ENCODE results near the gene ZNF157.

ZNF157 gene

GRCh38 chrX:47446971-47447370 is 76.6 kb downstream of the ZNF157 start:
- H3K4me3 ChIP-seq (ENCODE audit: low read length), result no peak overlapping the region
- no peak for TF ChIP-seq CTCF (conservative IDR thresholded peaks at IDR 0.05; ENCODE audit: low read depth, low read length)
- DNase-seq (ENCODE audit: low read depth), result no peak

GRCh38 chrX:47447607-47448006 is 77.2 kb downstream of the ZNF157 start:
- no peak overlapping the region for H3K4me3 ChIP-seq (ENCODE audit: low read length)
- TF ChIP-seq CTCF (conservative IDR thresholded peaks at IDR 0.05; ENCODE audit: low read depth, low read length), result no peak
- no peak for DNase-seq (ENCODE audit: low read depth)

- H3K4me3 ChIP-seq (ENCODE audit: low read length), result no peak overlapping the region
Observed at GRCh38 chrX:47448165-47448806, 77.9 kb downstream of the ZNF157 start.

GRCh38 chrX:47452112-47452511 is 81.7 kb downstream of the ZNF157 start:
- no peak overlapping the region for H3K4me3 ChIP-seq (ENCODE audit: low read length)
- no peak for TF ChIP-seq CTCF (conservative IDR thresholded peaks at IDR 0.05; ENCODE audit: low read depth, low read length)
- no peak for DNase-seq (ENCODE audit: low read depth)

More at GRCh38 chrX:47448165-47448806, 77.9 kb downstream of the ZNF157 start:
- no peak for DNase-seq (ENCODE audit: low read depth)
- no peak for TF ChIP-seq CTCF (conservative IDR thresholded peaks at IDR 0.05; ENCODE audit: low read depth, low read length)

- DNase-seq (ENCODE audit: low read depth), result no peak
- H3K4me3 ChIP-seq (ENCODE audit: low read length), result no peak overlapping the region
- no peak for TF ChIP-seq CTCF (conservative IDR thresholded peaks at IDR 0.05; ENCODE audit: low read depth, low read length)
Observed at GRCh38 chrX:47456080-47456479, 85.7 kb downstream of the ZNF157 start.

DNA sequence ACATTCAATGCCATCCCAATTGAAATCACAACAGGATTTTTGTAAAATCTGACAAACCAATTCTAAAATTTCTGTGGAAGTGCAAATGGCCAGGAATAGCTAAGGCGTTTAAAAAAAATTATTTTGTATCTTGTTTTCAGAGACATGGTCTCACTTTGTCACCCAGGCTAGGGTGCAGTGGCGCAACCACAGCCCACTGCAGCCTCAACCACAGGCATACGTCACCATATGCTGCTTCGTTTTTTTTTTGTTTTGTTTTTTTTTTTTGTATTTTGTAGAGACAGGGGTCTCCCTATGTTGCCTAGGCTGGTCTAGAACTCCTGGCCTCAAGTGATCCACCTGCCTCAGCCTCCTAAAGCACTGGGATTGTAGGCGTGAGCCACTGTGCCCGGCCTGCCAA is 88.2 kb downstream of the ZNF157 start:
- DNase-seq (ENCODE audit: low read depth), result no peak
- TF ChIP-seq CTCF (conservative IDR thresholded peaks at IDR 0.05; ENCODE audit: low read depth, low read length), result no peak
- H3K4me3 ChIP-seq (ENCODE audit: low read length), result no peak overlapping the region

DNA sequence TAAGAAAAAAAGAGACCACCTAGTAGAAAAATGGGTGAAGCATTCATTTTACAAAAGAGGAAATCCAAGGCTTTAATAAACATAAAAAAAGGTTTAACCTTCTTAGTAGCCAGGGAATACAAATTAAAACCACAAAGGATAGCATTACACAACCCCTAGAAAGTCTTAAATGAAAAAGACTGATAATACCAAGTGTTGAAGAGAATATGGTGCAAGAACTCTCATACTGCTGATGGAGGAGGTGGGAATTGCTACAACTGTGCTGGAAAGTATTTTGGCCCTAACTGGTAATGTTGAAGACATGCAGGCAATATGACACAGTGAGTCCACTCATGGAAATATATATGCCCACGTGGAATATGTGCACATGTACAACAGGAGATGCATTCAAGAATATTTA is 90.2 kb downstream of the ZNF157 start:
- no peak for DNase-seq (ENCODE audit: low read depth)
- TF ChIP-seq CTCF (conservative IDR thresholded peaks at IDR 0.05; ENCODE audit: low read depth, low read length), result no peak
- H3K4me3 ChIP-seq (ENCODE audit: low read length), result no peak overlapping the region

All from retinal pigment epithelial cell (primary cell).